IPS-11a (cell line): ENCODE measurements around the gene ABCA4.
"Not testable (repeated sequence)": the region's sequence is repeated elsewhere in the genome, so short reads cannot be mapped to it uniquely, and the experiment has no call there.

Source experiments
- H3K4me3 ChIP-seq: one replicate; pipeline ENCODE4 v1.5.1; 2013; ENCODE audit warnings: low read depth, low read length, control low read depth

Gene ABCA4

GRCh38 chr1:94120991-94121390 lies at the start of gene ABCA4:
ABCA4 (minus strand) TSS chr1:94121148; CDS start chr1:94121045, 103 bp downstream.
- no peak within 1 kb of the TSS for H3K4me3 ChIP-seq

- no peak overlapping the region for H3K4me3 ChIP-seq
These were observed 48.2 kb upstream of the ABCA4 start for GRCh38 chr1:94169126-94169525.

DNA sequence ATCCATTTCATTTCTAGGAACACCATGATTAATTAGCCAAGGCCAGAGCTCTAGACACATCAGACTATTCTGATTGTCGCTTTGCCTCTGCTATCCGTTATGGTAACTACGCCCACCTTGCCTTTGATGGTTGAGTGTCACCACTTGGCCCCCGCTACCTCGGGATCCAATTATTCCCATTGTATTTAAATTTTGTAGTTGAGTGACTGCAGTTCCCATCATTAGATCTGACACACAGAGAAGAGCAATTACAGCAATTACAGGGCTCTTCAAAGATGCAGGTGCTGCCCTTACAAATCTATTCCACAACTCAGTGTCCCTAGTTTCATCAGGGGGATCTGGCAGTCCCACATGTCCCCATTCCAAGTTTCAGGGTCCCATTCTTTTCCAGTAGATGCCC lies 44.9 kb upstream of the ABCA4 start:
- no peak overlapping the region for H3K4me3 ChIP-seq

DNA sequence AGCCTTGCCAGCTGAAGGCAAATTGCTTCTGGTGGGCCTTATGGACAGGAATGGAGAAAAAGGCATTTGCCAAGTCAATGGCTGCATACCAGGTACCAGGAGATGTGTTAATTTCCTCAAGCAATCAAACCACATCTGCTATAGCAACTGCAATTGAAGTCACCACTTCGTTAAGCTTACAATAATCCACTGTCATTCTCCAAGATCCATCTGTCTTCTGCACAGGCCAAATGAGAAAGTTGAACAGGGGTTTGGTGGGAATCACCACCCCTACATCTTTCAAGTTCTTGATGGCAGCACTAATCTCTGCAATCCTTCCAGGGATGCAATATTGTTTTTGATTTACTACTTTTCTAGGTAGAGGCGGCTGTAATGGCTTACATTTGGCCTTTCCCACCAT lies 43.9 kb upstream of the ABCA4 start:
- H3K4me3 ChIP-seq: not testable (repeated sequence)

- H3K4me3 ChIP-seq: not testable (repeated sequence)
These were observed 43.2 kb upstream of the ABCA4 start for GRCh38 chr1:94164121-94164520.

GRCh38 chr1:94163249-94163648 lies 42.3 kb upstream of the ABCA4 start:
- not testable (repeated sequence) for H3K4me3 ChIP-seq

DNA sequence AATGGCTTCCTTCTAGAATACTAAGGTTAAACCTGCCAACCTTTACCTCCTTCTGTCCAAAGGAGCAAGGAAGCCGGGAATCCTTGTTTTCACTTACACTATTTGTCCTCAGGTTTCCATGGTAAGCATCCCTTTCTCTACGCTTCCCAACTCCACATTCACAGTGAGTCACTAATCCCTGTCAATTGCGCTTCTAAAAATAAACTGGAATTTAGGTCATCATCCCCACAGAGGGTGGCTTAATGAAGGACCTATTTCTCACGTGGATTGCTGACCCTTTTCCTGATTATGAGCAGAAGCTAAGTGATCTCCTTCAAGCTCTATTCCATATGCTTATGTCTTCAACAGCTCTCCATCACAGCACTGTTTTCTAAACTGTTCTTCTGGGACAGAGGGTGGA lies 39.9 kb upstream of the ABCA4 start:
- H3K4me3 ChIP-seq: no peak overlapping the region

GRCh38 chr1:94156096-94156625 lies 35.2 kb upstream of the ABCA4 start:
- H3K4me3 ChIP-seq: no peak overlapping the region

DNA sequence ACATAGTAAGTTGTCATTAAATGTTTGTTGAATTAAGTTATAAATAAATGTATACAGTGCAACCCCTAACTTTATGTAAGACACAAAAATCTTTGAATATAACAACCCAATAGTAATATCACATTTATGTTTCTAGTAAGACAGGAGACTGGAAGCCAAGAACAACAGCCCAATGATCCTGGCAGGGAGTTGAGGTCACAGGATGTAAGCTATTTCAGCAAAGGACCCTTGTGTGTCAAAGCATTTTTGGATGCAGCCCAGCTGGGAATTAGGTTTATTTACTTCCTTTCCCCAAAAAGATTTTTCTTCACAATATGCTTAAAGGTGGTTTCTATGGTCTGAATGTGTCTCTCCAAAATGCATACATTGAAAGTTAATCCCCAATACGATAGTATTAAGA lies 34.0 kb upstream of the ABCA4 start:
- H3K4me3 ChIP-seq: no peak overlapping the region

DNA sequence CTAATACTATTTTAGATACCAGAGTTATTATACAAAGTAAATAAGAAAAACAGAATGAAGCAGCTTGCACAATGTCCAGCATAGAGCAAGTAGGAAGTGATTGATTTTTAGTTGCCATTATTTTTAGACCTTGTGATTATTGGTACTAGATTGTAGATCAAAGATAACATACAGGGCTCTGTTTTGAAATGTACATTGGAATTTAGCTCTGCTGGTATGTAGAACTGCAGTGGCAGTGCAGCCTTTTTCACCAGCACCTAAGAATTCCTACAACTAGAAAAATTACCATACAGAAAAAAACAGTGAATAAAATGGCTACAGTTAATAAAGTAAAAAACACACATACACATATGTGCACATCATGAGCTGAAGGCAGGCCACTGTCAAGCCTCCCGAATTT lies 32.2 kb upstream of the ABCA4 start:
- no peak overlapping the region for H3K4me3 ChIP-seq

DNA sequence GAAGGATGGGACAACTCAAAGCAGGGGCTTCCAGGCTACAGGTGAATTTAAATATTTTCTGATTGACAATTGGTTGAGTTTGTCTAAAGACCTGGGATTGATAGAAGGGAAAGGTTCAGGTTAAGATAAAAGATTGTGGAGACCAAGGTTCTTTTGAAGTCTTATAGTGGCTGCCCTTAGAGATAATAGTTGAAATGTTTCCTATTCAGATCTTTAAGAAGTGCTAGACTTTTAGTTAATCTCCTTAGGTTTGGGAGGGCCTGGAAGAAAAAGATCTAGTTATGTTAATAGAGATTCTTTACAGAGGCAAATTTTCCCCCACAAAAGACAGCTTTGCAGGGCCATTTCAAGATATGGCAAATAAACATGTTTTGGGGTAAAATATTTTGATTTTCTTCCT lies 28.2 kb upstream of the ABCA4 start:
- H3K4me3 ChIP-seq: not testable (repeated sequence)

- no peak overlapping the region for H3K4me3 ChIP-seq
These were observed 25.3 kb upstream of the ABCA4 start for GRCh38 chr1:94146273-94146672.

GRCh38 chr1:94144836-94145235 lies 23.9 kb upstream of the ABCA4 start:
- H3K4me3 ChIP-seq: no peak overlapping the region

- H3K4me3 ChIP-seq: no peak overlapping the region
These were observed 22.8 kb upstream of the ABCA4 start for GRCh38 chr1:94143809-94144176.

DNA sequence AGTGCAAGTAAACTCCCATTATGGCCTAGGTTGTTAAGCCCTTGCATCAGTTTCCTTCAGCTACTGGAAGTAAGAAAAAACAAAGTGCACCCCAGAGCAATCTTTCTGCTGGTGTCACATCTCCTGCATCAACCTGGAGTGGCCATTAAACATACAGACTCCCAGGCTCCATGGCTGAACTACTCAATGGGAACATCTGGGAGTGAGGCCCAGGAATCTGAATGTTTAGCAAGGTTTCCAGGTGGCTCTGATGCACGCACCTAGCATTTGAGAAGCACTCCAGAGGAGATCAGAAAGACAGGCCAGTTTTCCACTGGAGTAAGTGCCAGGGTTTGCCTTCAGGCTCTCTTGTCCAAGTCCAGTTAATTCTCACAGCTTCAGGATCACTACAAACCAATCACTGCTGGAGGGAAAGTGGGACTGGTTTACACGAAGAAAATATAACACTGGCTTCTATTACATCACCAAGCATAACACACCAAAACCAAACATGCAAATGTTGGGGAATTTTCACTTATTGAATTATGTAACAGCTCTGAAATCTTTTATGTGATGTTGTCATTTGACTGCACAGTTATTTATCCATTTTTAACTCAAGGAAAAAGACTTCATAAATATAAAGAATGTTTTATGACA lies 22.3 kb upstream of the ABCA4 start:
- no peak overlapping the region for H3K4me3 ChIP-seq

GRCh38 chr1:94142583-94142982 lies 21.6 kb upstream of the ABCA4 start:
- no peak overlapping the region for H3K4me3 ChIP-seq

GRCh38 chr1:94142022-94142421 lies 21.1 kb upstream of the ABCA4 start:
- no peak overlapping the region for H3K4me3 ChIP-seq

DNA sequence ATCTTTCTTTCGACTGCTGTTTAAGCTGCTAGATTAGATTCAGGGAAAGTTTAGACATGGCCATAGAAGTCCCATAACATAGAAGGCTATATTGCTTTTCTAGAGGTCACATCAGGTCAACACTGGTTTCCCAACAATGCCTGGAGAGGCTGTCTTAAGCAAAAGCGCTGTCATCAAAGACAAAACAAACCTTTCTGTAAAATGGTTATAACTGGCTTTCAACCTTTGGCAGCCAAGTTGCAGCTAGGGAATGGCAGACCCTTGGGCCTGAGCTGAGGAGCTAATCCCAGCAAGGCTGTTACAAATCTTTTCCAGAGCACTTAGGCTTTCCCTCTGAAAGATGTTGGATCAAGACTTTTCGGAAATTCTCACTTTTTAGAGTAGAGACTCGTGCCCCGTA lies 11.2 kb upstream of the ABCA4 start:
- no peak overlapping the region for H3K4me3 ChIP-seq

- H3K4me3 ChIP-seq: no peak overlapping the region
These were observed 10.1 kb upstream of the ABCA4 start for GRCh38 chr1:94130851-94131595.

GRCh38 chr1:94126651-94127050 lies 5.7 kb upstream of the ABCA4 start:
- H3K4me3 ChIP-seq: no peak overlapping the region

DNA sequence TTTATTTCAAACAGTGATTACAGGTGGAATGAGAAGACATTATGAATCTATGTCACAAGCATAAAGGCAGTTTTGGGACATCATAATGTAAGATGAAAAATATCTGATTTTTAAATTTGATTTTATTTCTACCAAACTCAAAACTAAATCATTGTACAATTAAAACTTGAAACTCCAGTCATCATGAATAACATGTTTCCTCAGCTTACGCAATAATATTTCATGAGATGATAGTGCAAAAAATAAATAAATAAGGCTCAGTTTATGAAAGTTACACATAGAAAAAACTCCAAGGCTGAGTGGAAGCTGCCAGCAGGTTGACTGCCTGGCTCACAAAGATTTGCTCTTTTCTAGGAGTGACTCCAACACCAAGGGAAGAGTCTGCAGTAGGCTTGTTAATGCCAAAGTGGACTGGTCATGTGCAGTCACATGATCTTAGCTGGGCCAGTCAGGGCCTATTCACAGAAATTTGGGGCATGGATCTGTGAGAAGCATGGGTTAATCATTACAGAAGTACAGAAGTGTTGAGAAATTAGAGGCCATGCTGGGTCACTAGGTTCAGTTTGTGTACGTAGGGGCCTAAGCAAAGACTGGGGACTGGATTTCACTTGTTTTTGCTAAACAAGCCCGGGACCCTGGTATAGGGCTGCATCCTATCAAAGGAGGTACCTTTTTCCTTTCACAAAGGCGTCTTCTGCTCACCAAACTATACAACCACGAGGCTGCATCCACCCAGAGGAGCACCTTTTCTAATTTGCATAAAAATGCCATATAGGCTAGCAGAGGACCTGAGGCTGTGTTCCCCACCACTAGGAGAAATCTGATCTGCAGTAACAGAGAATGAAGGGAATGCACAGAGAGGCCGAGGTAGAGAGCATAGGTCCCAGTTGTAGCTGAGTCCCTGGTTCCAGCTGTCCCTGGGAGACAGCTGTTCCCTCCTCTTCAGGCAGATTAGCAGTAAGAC lies 4.9 kb upstream of the ABCA4 start:
- H3K4me3 ChIP-seq: no peak overlapping the region
